Measurements from ENCODE around the gene RRP8.
A peak's percentile ranks its signal among the peaks of the same experiment; 100 is the strongest.

Gene RRP8

GRCh38 chr11:6611092-6611962, 7.9 kb upstream of the RRP8 start:
- H3K27ac ChIP-seq (ENCODE audit: low read depth, low read length): peak overlapping the region; percentile 98
- H3K36me3 ChIP-seq (ENCODE audit: control insufficient read depth in 5 of 5, insufficient read depth in 5 of 5, low read length in 5 of 5): peaks cover 5 to 63% (median 62%) of the 10 kb centered on the region in 5 donors
- peak overlapping the region; percentile 79 to 90 (median 87) for H3K9ac ChIP-seq (ENCODE audit: low read length in 5 of 5)
- H3K9me3 ChIP-seq (ENCODE audit: control insufficient read depth in 5 of 5, low read length in 5 of 5): no peaks in the 10 kb centered on the region
- peaks cover 15 to 51% (median 42%) of the 10 kb centered on the region in 5 donors for H3K4me1 ChIP-seq (ENCODE audit: control insufficient read depth in 5 of 5, insufficient read depth in 5 of 5, low read length in 5 of 5)
- H3K27me3 ChIP-seq (ENCODE audit: control insufficient read depth in 5 of 5, insufficient read depth in 4 of 5, low read length in 5 of 5): no peaks in the 10 kb centered on the region
- peak overlapping the region; percentile 69 to 78 (median 75) for H3K4me3 ChIP-seq (ENCODE audit: low read depth in 1 of 5, low read length in 5 of 5)

GRCh38 chr11:6610591-6610990, 7.2 kb upstream of the RRP8 start:
- Histone ChIP-seq H3K9me3 (ENCODE audit: control insufficient read depth in 5 of 5, low read length in 5 of 5) (no peaks in the 10 kb centered on the region), H3K9ac (ENCODE audit: low read length in 5 of 5) (peak overlapping the region in 3 of 5 donors; percentile 79 to 90 (median 88)), H3K36me3 (ENCODE audit: control insufficient read depth in 5 of 5, insufficient read depth in 5 of 5, low read length in 5 of 5) (peaks cover 5 to 56% (median 55%) of the 10 kb centered on the region in 5 donors), H3K4me3 (ENCODE audit: low read depth in 1 of 5, low read length in 5 of 5) (peak overlapping the region in 3 of 5 donors; percentile 73 to 77 (median 75)), H3K4me1 (ENCODE audit: control insufficient read depth in 5 of 5, insufficient read depth in 5 of 5, low read length in 5 of 5) (peaks cover 15 to 58% (median 49%) of the 10 kb centered on the region in 5 donors), H3K27ac (ENCODE audit: low read depth, low read length) (peak overlapping the region; percentile 98), H3K27me3 (ENCODE audit: control insufficient read depth in 5 of 5, insufficient read depth in 4 of 5, low read length in 5 of 5) (no peaks in the 10 kb centered on the region)

GRCh38 chr11:6609502-6610015, 6.1 kb upstream of the RRP8 start:
- Histone ChIP-seq H3K27ac (ENCODE audit: low read depth, low read length) (peak overlapping the region; percentile 98), H3K4me1 (ENCODE audit: control insufficient read depth in 5 of 5, insufficient read depth in 5 of 5, low read length in 5 of 5) (peaks cover 15 to 68% (median 59%) of the 10 kb centered on the region in 5 donors), H3K9me3 (ENCODE audit: control insufficient read depth in 5 of 5, low read length in 5 of 5) (no peaks in the 10 kb centered on the region), H3K4me3 (ENCODE audit: low read depth in 1 of 5, low read length in 5 of 5) (no peak overlapping the region), H3K9ac (ENCODE audit: low read length in 5 of 5) (no peak overlapping the region), H3K27me3 (ENCODE audit: control insufficient read depth in 5 of 5, insufficient read depth in 4 of 5, low read length in 5 of 5) (no peaks in the 10 kb centered on the region), H3K36me3 (ENCODE audit: control insufficient read depth in 5 of 5, insufficient read depth in 5 of 5, low read length in 5 of 5) (peaks cover 5 to 45% (median 44%) of the 10 kb centered on the region in 5 donors)

- H3K4me3 ChIP-seq (ENCODE audit: low read depth in 1 of 5, low read length in 5 of 5): no peak overlapping the region
- H3K4me1 ChIP-seq (ENCODE audit: control insufficient read depth in 5 of 5, insufficient read depth in 5 of 5, low read length in 5 of 5): peaks cover 15 to 74% (median 63%) of the 10 kb centered on the region in 5 donors
- H3K9ac ChIP-seq (ENCODE audit: low read length in 5 of 5): peak overlapping the region in 1 of 5 donors; percentile 17
These were observed 5.5 kb upstream of the RRP8 start for GRCh38 chr11:6608726-6609501.

GRCh38 chr11:6608011-6608410, 4.6 kb upstream of the RRP8 start:
- H3K27ac ChIP-seq (ENCODE audit: low read depth, low read length): peak overlapping the region; percentile 98
- peaks cover 5 to 39% (median 36%) of the 10 kb centered on the region in 5 donors for H3K36me3 ChIP-seq (ENCODE audit: control insufficient read depth in 5 of 5, insufficient read depth in 5 of 5, low read length in 5 of 5)
- H3K4me3 ChIP-seq (ENCODE audit: low read depth in 1 of 5, low read length in 5 of 5): no peak overlapping the region
- no peaks in the 10 kb centered on the region for H3K27me3 ChIP-seq (ENCODE audit: control insufficient read depth in 5 of 5, insufficient read depth in 4 of 5, low read length in 5 of 5)
- H3K4me1 ChIP-seq (ENCODE audit: control insufficient read depth in 5 of 5, insufficient read depth in 5 of 5, low read length in 5 of 5): peaks cover 15 to 75% (median 63%) of the 10 kb centered on the region in 5 donors
- H3K9me3 ChIP-seq (ENCODE audit: control insufficient read depth in 5 of 5, low read length in 5 of 5): no peaks in the 10 kb centered on the region
- peak overlapping the region in 1 of 5 donors; percentile 45 for H3K9ac ChIP-seq (ENCODE audit: low read length in 5 of 5)

More at GRCh38 chr11:6608726-6609501, 5.5 kb upstream of the RRP8 start:
- peak overlapping the region; percentile 98 for H3K27ac ChIP-seq (ENCODE audit: low read depth, low read length)
- H3K36me3 ChIP-seq (ENCODE audit: control insufficient read depth in 5 of 5, insufficient read depth in 5 of 5, low read length in 5 of 5): peaks cover 5 to 40% (median 39%) of the 10 kb centered on the region in 5 donors
- no peaks in the 10 kb centered on the region for H3K27me3 ChIP-seq (ENCODE audit: control insufficient read depth in 5 of 5, insufficient read depth in 4 of 5, low read length in 5 of 5)
- H3K9me3 ChIP-seq (ENCODE audit: control insufficient read depth in 5 of 5, low read length in 5 of 5): no peaks in the 10 kb centered on the region

GRCh38 chr11:6607190-6607795, 3.9 kb upstream of the RRP8 start:
- Histone ChIP-seq H3K9me3 (ENCODE audit: control insufficient read depth in 5 of 5, low read length in 5 of 5) (no peaks in the 10 kb centered on the region), H3K27ac (ENCODE audit: low read depth, low read length) (peak overlapping the region; percentile 98), H3K9ac (ENCODE audit: low read length in 5 of 5) (peak overlapping the region in 4 of 5 donors; percentile 21 to 73 (median 35)), H3K4me1 (ENCODE audit: control insufficient read depth in 5 of 5, insufficient read depth in 5 of 5, low read length in 5 of 5) (peaks cover 14 to 75% (median 66%) of the 10 kb centered on the region in 5 donors), H3K27me3 (ENCODE audit: control insufficient read depth in 5 of 5, insufficient read depth in 4 of 5, low read length in 5 of 5) (no peaks in the 10 kb centered on the region), H3K36me3 (ENCODE audit: control insufficient read depth in 5 of 5, insufficient read depth in 5 of 5, low read length in 5 of 5) (peaks cover 5 to 39% (median 36%) of the 10 kb centered on the region in 5 donors), H3K4me3 (ENCODE audit: low read depth in 1 of 5, low read length in 5 of 5) (peak overlapping the region in 4 of 5 donors; percentile 26 to 42 (median 40))

- Histone ChIP-seq H3K27ac (ENCODE audit: low read depth, low read length) (peak overlapping the region; percentile 98), H3K4me3 (ENCODE audit: low read depth in 1 of 5, low read length in 5 of 5) (peak overlapping the region; percentile 31 to 61 (median 42)), H3K4me1 (ENCODE audit: control insufficient read depth in 5 of 5, insufficient read depth in 5 of 5, low read length in 5 of 5) (peaks cover 15 to 79% (median 72%) of the 10 kb centered on the region in 5 donors), H3K9ac (ENCODE audit: low read length in 5 of 5) (peak overlapping the region; percentile 32 to 73 (median 48)), H3K9me3 (ENCODE audit: control insufficient read depth in 5 of 5, low read length in 5 of 5) (no peaks in the 10 kb centered on the region), H3K36me3 (ENCODE audit: control insufficient read depth in 5 of 5, insufficient read depth in 5 of 5, low read length in 5 of 5) (peaks cover 5 to 39% (median 36%) of the 10 kb centered on the region in 5 donors), H3K27me3 (ENCODE audit: control insufficient read depth in 5 of 5, insufficient read depth in 4 of 5, low read length in 5 of 5) (no peaks in the 10 kb centered on the region)
These were observed 3.2 kb upstream of the RRP8 start for GRCh38 chr11:6606471-6607189.

- Histone ChIP-seq H3K9ac (ENCODE audit: low read length in 5 of 5) (peak overlapping the region; percentile 53 to 98 (median 88)), H3K27ac (ENCODE audit: low read depth, low read length) (peak overlapping the region; percentile 98), H3K27me3 (ENCODE audit: control insufficient read depth in 5 of 5, insufficient read depth in 4 of 5, low read length in 5 of 5) (no peaks in the 10 kb centered on the region), H3K4me1 (ENCODE audit: control insufficient read depth in 5 of 5, insufficient read depth in 5 of 5, low read length in 5 of 5) (peaks cover 9 to 67% (median 59%) of the 10 kb centered on the region in 5 donors), H3K4me3 (ENCODE audit: low read depth in 1 of 5, low read length in 5 of 5) (peak overlapping the region; percentile 92 to 98 (median 96)), H3K9me3 (ENCODE audit: control insufficient read depth in 5 of 5, low read length in 5 of 5) (no peaks in the 10 kb centered on the region), H3K36me3 (ENCODE audit: control insufficient read depth in 5 of 5, insufficient read depth in 5 of 5, low read length in 5 of 5) (peaks cover 5 to 42% (median 39%) of the 10 kb centered on the region in 5 donors)
These were observed 1.4 kb upstream of the RRP8 start for GRCh38 chr11:6604790-6605189.
